Psoas muscle (tissue), 8 donors: ENCODE results near the gene SLC22A17. TPM values are rescaled to one million over a fixed set of nuclear protein-coding genes. Genes with fewer than 3 reads are reported as not detected.

ENCODE experiments used
- ATAC-seq, 4 donors: fragments of 200-7000 bp; cut with Tn5 transposase; one replicate each; pipeline ENCODE4 v1.9.1; 2020; ENCODE audit warnings: moderate library complexity in 3 of 4, mild to moderate bottlenecking in 2 of 4
- DNase-seq, 2 donors: peaks; one replicate each; pipeline ENCODE4 v3.0.0-alpha.2; 2020
- H3K27ac ChIP-seq: fragments of 200-600 bp; one replicate; pipeline ENCODE4 v1.8.0; 2022
- H3K27me3 ChIP-seq, 3 donors: fragments of 200-600 bp in 1 of 3; one replicate each; pipeline versions ENCODE4 v1.6.1 to v1.8.0; 2013 to 2022; ENCODE audit warnings: low read length in 2 of 3, mild to moderate bottlenecking in 2 of 3, moderate library complexity in 1 of 3; ENCODE audit not compliant: insufficient read depth in 3 of 3
- H3K36me3 ChIP-seq, 2 donors: fragments of 200-600 bp in 1 of 2; one replicate each; pipeline versions ENCODE4 v1.6.1 to v1.8.0; 2013 to 2022; ENCODE audit warnings: low read depth in 1 of 2, mild to moderate bottlenecking in 1 of 2, moderate library complexity in 1 of 2; ENCODE audit not compliant: insufficient read depth in 1 of 2
- H3K4me1 ChIP-seq: fragments of 200-600 bp; one replicate; pipeline ENCODE4 v1.8.0; 2022
- H3K4me3 ChIP-seq: fragments of 200-600 bp; one replicate; pipeline ENCODE4 v1.8.0; 2022; ENCODE audit warnings: mild to moderate bottlenecking
- H3K9me3 ChIP-seq: fragments of 200-600 bp; one replicate; pipeline ENCODE4 v1.8.0; 2022
- CTCF ChIP-seq: fragments of 200-600 bp; IDR thresholded peaks from one replicate; pipeline ENCODE4 v1.8.0; 2022; ENCODE audit warnings: antibody characterized with exemption
- WGBS, 3 donors: extraction: QIAGEN DNeasy Blood & Tissue Kit; methylation state at CpG; one replicate each; pipeline versions ENCODE4 v1.1.6 to v1.1.7; 2013; 5-methylcytosine and 5-hydroxymethylcytosine counted together
- intact Hi-C, 2 donors: fragments of 100-400 bp; cut with DNase I; formaldehyde crosslinking; loops; one replicate each; pipeline versions ENCODE4 v1.11.0 to v1.14.2; 2022
- polyA plus RNA-seq, 3 donors: library from polyadenylated mRNA; stranded (reverse); fragments of 200-250 nt; gene quantifications; one replicate each; pipeline ENCODE4 v1.2.3, GENCODE V29; 2013
- total RNA-seq, 4 donors: library from RNA; stranded (reverse); fragmentation: NEBNext Ultra II Directional in 2 of 4; extraction: Animal tissue kit (Norgen Biotek cat#: 25700) in 2 of 4; gene quantifications; one replicate each; pipeline versions ENCODE4 v1.2.1 to v1.2.4, GENCODE V29; 2021 to 2023
- donor health status: healthy with polysubstance abuse.
- donor health status: DM: no; HTN: no; CAD: no; lungs with moderate emphysema.
- donor health status: Bipolar disorder and iron deficiency.
- donor health status: healthy.
- donor health status: DM: yes; HTN: yes; CAD: no.
- donor health status: DM: no; HTN: no; CAD: no.
- donor health status: DM: no; HTN: no; CAD: no.
- donor health status: DM: yes; HTN: yes; CAD: no.

Gene SLC22A17
- total and polyA plus RNA-seq, 7 donors: 0.95 to 6.3 (median 1.4) TPM

DNA sequence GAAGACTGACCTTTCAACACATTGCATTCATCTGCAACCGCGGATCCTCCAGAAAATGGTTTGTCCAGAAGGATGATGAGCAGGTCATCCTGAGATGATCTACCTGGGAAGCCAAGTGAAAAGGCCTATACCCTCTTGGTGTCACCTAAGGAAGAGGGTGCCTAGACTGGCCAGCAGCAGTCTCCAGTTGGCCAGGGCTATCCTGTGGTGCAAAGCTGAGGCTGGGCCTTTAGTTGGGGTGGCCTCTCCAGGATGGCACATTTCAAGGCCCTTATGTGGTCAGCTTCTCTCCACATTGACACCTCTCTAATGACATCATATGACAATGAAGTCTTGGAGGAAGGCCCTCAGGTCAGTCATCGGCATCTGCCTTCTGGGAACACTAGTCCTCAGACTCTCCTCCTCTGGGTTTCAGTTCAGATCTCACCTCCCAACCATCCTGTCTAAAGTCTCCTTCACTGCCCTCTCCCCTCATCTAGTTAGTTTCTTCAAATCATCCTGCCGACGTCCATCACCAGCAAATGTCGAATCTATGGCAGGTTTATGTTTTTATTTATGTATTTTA is 3.3 kb upstream of the SLC22A17 start:
- H3K4me1 ChIP-seq: peaks cover 11% of the 10 kb centered on the region
- no peak for TF ChIP-seq CTCF
- WGBS, 3 donors: 82 to 88% (median 85%) methylated on average over 6 of the region's 6 CpGs
- no peak overlapping the region for H3K27ac ChIP-seq
- H3K9me3 ChIP-seq: no peaks in the 10 kb centered on the region
- H3K36me3 ChIP-seq: no peaks in the 10 kb centered on the region
- no peak overlapping the region for H3K4me3 ChIP-seq
- intact Hi-C loops: no loop called here
- ATAC-seq (no peak), DNase-seq (no peak)
- H3K27me3 ChIP-seq: peaks cover 4 to 44% (median 10%) of the 10 kb centered on the region in 3 donors

DNA sequence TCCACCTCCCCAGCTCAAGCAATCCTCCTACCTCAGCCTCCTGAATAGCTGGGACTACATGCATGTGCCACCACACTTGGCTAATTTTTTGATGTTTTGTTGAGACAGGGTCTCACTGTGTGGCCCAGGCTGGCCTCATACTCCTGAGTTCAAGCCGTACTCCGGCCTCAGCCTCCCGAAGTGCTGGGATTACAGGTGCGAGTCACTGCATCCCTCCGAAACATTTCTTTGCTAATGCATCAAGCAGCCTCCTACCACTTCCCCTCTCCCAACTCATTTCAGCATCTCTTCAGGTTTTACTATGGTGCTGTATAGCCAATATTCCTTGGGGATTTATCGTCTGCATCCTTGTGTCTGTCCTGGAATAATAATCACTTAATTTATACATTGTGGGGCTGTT is 2.3 kb upstream of the SLC22A17 start:
- no peaks in the 10 kb centered on the region for H3K36me3 ChIP-seq
- peaks cover 11% of the 10 kb centered on the region for H3K4me1 ChIP-seq
- no peak overlapping the region for H3K4me3 ChIP-seq
- whole genome bisulfite sequencing, 3 donors: 80 to 84% (median 80%) methylated on average over 6 of the region's 6 CpGs
- H3K9me3 ChIP-seq: no peaks in the 10 kb centered on the region
- ATAC-seq (no peak), DNase-seq (no peak)
- TF ChIP-seq CTCF: no peak
- intact Hi-C loops: no loop called here
- peaks cover 4 to 53% (median 10%) of the 10 kb centered on the region in 3 donors for H3K27me3 ChIP-seq
- no peak overlapping the region for H3K27ac ChIP-seq

GRCh38 chr14:23353433-23353780 is 720 bp upstream of the SLC22A17 start:
- no peak for ATAC-seq
- peaks cover 4 to 53% (median 10%) of the 10 kb centered on the region in 3 donors for H3K27me3 ChIP-seq
- no peak overlapping the region for H3K4me3 ChIP-seq
- no peak for TF ChIP-seq CTCF
- peaks cover 11% of the 10 kb centered on the region for H3K4me1 ChIP-seq
- 73 to 76% (median 76%) methylated on average over 5 of the region's 5 CpGs for WGBS, 3 donors
- no peak for DNase-seq
- no peaks in the 10 kb centered on the region for H3K9me3 ChIP-seq
- H3K36me3 ChIP-seq: no peaks in the 10 kb centered on the region
- intact Hi-C loops: no loop called here
- no peak overlapping the region for H3K27ac ChIP-seq

DNA sequence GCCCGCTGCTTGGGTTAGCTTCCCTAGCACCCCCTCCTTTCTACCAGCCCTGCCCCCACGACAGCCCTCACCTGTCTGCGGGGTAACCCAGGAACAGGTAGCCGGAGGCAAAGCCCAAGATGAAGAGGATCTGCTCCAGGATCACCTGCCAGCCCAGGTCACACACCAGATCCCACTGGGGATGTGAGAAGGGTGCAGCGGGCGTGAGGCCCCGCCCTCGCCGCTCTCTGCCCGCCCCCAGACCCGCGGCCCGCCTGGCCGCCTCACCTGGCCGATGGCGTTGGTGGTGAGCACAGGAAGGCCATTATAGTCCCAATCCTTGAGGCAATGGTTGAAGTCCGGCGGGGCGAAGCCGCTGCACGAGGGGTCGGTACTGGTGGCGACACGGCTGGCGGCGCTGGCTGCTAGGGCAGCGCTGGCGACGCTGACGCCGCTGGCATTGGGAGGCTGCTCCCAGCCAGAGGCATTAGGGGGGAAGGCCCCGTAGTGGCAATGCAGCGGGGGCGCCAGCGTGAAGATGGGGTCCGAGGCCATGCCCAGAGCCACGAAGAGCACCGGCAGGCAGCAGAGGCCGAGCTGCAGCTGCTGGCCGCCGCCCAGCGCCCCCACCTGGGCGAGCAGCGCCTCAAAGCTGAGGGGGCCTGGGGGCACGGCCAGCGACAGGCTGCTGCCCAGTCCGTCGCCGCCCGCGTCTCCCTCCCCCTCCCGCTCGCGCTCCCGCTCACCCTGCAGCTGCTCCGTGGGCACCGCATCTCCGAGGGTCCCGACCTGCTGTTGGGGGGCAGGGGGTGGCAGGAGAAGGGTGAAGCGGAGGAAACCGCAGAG is 794 bp downstream of the SLC22A17 start:
- peaks cover 4 to 53% (median 10%) of the 10 kb centered on the region in 3 donors for H3K27me3 ChIP-seq
- ATAC-seq: peak in 3 of 4 donors; percentile 22 to 28 (median 28)
- no peak for TF ChIP-seq CTCF
- intact Hi-C loops: no loop called here
- 8 to 13% (median 13%) methylated on average over 41 to 61 of the region's 61 CpGs for WGBS, 3 donors
- H3K27ac ChIP-seq: no peak overlapping the region
- H3K9me3 ChIP-seq: no peaks in the 10 kb centered on the region
- no peak for DNase-seq
- H3K4me1 ChIP-seq: peaks cover 11% of the 10 kb centered on the region
- H3K36me3 ChIP-seq: no peaks in the 10 kb centered on the region
- H3K4me3 ChIP-seq: peak overlapping the region; percentile 70
